ENCODE results near the gene MOB3C. TPM values are rescaled to one million over a fixed set of nuclear protein-coding genes. Genes with fewer than 3 reads are reported as not detected.

The MOB3C gene
- total RNA-seq, 2 donors from 2014 or later = 20.8 to 23.3 TPM

GRCh38 chr1:46569116-46569515 lies 47.5 kb downstream of the MOB3C start:
- ATAC-seq (no peak), DNase-seq (no peak)
- no peaks in the 10 kb centered on the region for H3K27me3 ChIP-seq
- TF ChIP-seq CTCF (IDR thresholded peaks at IDR 0.05) (no peak), POLR2A (IDR thresholded peaks at IDR 0.05) (no peak)
- H3K36me3 ChIP-seq (replicated peaks in 1 of 2; ENCODE audit: insufficient read depth in 1 of 2, low read depth in 2 of 2) = peaks cover 0 to 20% of the 10 kb centered on the region in 2 donors
- 80 to 81% methylated on average over 4 of the region's 4 CpGs for WGBS, 2 donors
- H3K27ac ChIP-seq = no peak overlapping the region
- H3K4me1 ChIP-seq = peaks cover 10% of the 10 kb centered on the region
- H3K9me3 ChIP-seq = no peaks in the 10 kb centered on the region
- H3K4me3 ChIP-seq = no peak overlapping the region
- intact Hi-C loops (cut with DNase I) = no loop called here

DNA sequence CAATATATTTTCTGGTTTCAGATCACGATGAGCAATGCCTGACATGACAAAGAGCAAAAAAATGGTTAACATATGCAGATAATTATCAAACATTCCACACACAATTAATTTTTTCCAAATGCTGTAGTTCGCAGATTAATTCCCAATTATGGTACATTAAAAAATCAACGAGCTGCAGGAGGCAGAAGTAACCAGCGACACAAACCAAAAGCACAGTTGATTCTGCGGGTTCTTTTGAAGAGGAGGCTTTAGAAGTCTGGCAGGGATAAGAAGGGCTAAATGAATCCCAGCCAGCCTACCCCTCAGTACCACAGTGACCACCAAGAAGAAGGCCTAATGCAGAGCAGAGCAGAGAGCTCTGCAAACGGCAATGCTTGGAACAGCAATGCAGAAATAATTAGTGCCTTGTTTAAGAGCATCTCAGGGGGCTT lies 48.1 kb downstream of the MOB3C start:
- no peak for TF ChIP-seq POLR2A (IDR thresholded peaks at IDR 0.05)
- TF ChIP-seq CTCF (IDR thresholded peaks at IDR 0.05) = no peak
- H3K36me3 ChIP-seq (replicated peaks in 1 of 2; ENCODE audit: insufficient read depth in 1 of 2, low read depth in 2 of 2) = peaks cover 0 to 20% of the 10 kb centered on the region in 2 donors
- intact Hi-C loops (cut with DNase I) = no loop called here
- H3K27me3 ChIP-seq = no peaks in the 10 kb centered on the region
- DNase-seq = no peak
- no peak overlapping the region for H3K4me3 ChIP-seq
- no peak for ATAC-seq
- 77 to 88% methylated on average over 6 of the region's 6 CpGs for WGBS, 2 donors
- H3K9me3 ChIP-seq = no peaks in the 10 kb centered on the region
- peaks cover 3% of the 10 kb centered on the region for H3K4me1 ChIP-seq
- H3K27ac ChIP-seq = no peak overlapping the region

GRCh38 chr1:46563341-46563740 lies 53.3 kb downstream of the MOB3C start:
- intact Hi-C loops (cut with DNase I) = no loop called here
- H3K36me3 ChIP-seq (replicated peaks in 1 of 2; ENCODE audit: insufficient read depth in 1 of 2, low read depth in 2 of 2) = peaks cover 20 to 54% of the 10 kb centered on the region in 2 donors
- WGBS, 2 donors = 80 to 83% methylated on average over 4 of the region's 4 CpGs
- DNase-seq (no peak), ATAC-seq (no peak)
- no peak overlapping the region for H3K27ac ChIP-seq
- H3K27me3 ChIP-seq = no peaks in the 10 kb centered on the region
- H3K4me1 ChIP-seq = no peaks in the 10 kb centered on the region
- H3K4me3 ChIP-seq = no peak overlapping the region
- TF ChIP-seq POLR2A (IDR thresholded peaks at IDR 0.05) (no peak), CTCF (IDR thresholded peaks at IDR 0.05) (no peak)
- H3K9me3 ChIP-seq = no peaks in the 10 kb centered on the region

- TF ChIP-seq CTCF (IDR thresholded peaks at IDR 0.05) (no peak), POLR2A (IDR thresholded peaks at IDR 0.05) (no peak)
- Histone ChIP-seq H3K9me3 (no peaks in the 10 kb centered on the region), H3K4me1 (no peaks in the 10 kb centered on the region), H3K27ac (no peak overlapping the region), H3K27me3 (no peaks in the 10 kb centered on the region), H3K4me3 (no peak overlapping the region), H3K36me3 (replicated peaks in 1 of 2; ENCODE audit: insufficient read depth in 1 of 2, low read depth in 2 of 2) (peaks cover 20 to 50% of the 10 kb centered on the region in 2 donors)
- WGBS, 2 donors = 88 to 90% methylated on average over 13 to 15 of the region's 15 CpGs
- intact Hi-C loops (cut with DNase I) = no loop called here
- ATAC-seq = no peak
- no peak for DNase-seq
Measured at GRCh38 chr1:46562498-46562897, 54.1 kb downstream of the MOB3C start.

- peaks cover 20 to 36% of the 10 kb centered on the region in 2 donors for H3K36me3 ChIP-seq (replicated peaks in 1 of 2; ENCODE audit: insufficient read depth in 1 of 2, low read depth in 2 of 2)
- ATAC-seq = no peak
- intact Hi-C loops (cut with DNase I) = no loop called here
Measured at GRCh38 chr1:46558966-46559365, 57.6 kb downstream of the MOB3C start.

More at GRCh38 chr1:46558966-46559365, 57.6 kb downstream of the MOB3C start:
- DNase-seq = no peak
- 79 to 91% methylated on average over 8 of the region's 8 CpGs for WGBS, 2 donors
- no peaks in the 10 kb centered on the region for H3K27me3 ChIP-seq
- H3K27ac ChIP-seq = no peak overlapping the region
- no peak overlapping the region for H3K4me3 ChIP-seq
- H3K4me1 ChIP-seq = peaks cover 6% of the 10 kb centered on the region
- no peak for TF ChIP-seq POLR2A (IDR thresholded peaks at IDR 0.05)
- TF ChIP-seq CTCF (IDR thresholded peaks at IDR 0.05) = no peak
- no peaks in the 10 kb centered on the region for H3K9me3 ChIP-seq
